Omental fat pad (tissue), 4 donors: ENCODE results near the gene METTL25B. TPM values are rescaled to one million over a fixed set of nuclear protein-coding genes. Genes with fewer than 3 reads are reported as not detected.
"Not testable (repeated sequence)": the region's sequence is repeated elsewhere in the genome, so short reads cannot be mapped to it uniquely, and the experiment has no call there.

Source experiments
- ATAC-seq: fragments of 150-250 bp; one replicate; pipeline ENCODE4 v1.9.1; 2016; ENCODE audit warnings: mild to moderate bottlenecking, moderate library complexity; ENCODE audit not compliant: low FRiP score
- DNase-seq: peaks from one replicate; pipeline ENCODE4 v3.0.0-alpha.2; 2019; ENCODE audit warnings: low spot score
- CTCF ChIP-seq, 3 donors: fragments of 450-650 bp; IDR thresholded peaks; one replicate each; pipeline ENCODE4 v1.5.1; 2016 to 2017; ENCODE audit warnings: antibody characterized with exemption in 3 of 3, mild to moderate bottlenecking in 3 of 3, moderate library complexity in 2 of 3
- total RNA-seq, 4 donors: library from RNA; depleted of rRNA; stranded (reverse); fragments of >200 nt; gene quantifications; one replicate each; pipeline ENCODE4 v1.1.0, GENCODE V29; 2016

METTL25B gene
- total RNA-seq, 4 donors from 2014 or later: 12.1 to 25.4 (median 18.8) TPM

GRCh38 chr1:156752843-156753482, 24.7 kb downstream of the METTL25B start:
- no peak for TF ChIP-seq CTCF (IDR thresholded peaks at IDR 0.05)
- DNase-seq (no peak), ATAC-seq (no peak)

GRCh38 chr1:156754219-156754618, 25.9 kb downstream of the METTL25B start:
- DNase-seq (no peak), ATAC-seq (no peak)
- no peak for TF ChIP-seq CTCF (IDR thresholded peaks at IDR 0.05)

DNA sequence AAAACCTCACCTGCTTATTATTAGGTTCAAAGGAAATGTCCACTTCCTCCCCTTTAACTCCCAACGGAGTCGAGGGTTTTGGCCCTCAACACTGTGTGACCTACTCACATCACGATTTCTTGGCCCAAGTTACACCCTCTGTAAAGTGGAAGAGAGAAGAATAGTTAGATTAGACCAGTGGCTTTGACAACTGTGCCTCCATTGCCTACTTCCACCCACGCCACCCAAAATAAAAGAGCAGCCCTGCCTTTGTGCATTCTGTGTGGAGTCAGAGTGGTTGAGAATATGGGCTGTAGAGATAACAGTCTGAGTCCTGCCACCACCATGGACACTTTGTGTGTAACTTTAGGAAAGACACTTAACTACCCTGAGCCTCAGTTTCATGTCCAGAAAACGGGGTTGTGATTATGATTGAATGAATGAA, 27.3 kb downstream of the METTL25B start:
- no peak for TF ChIP-seq CTCF (IDR thresholded peaks at IDR 0.05)

DNA sequence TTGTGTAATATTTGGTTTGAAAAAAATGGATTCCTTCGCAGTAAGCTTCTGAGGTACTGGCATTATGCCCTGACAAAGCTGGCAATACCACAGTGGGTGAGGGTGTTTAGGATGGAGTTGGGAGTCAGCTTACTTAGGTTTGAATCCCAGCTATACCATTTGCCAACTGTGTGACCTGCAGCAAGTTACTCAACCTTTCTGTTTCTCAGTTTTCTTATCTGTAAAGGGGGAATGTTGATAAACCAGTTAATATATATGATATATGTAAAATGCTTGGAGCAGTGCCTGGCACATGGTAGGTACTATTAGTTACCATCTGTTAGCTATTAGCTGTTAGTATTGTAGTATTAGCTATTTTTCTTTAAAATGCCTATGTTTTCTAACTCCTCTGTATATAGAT, 28.1 kb downstream of the METTL25B start:
- TF ChIP-seq CTCF (IDR thresholded peaks at IDR 0.05): no peak
- ATAC-seq: no peak

More for the DNA sequence above, 27.3 kb downstream of the METTL25B start:
- DNase-seq (no peak), ATAC-seq (no peak)

GRCh38 chr1:156757572-156758253, 29.4 kb downstream of the METTL25B start:
- not testable (repeated sequence) for DNase-seq, ATAC-seq

More for the DNA sequence above, 28.1 kb downstream of the METTL25B start:
- no peak for DNase-seq

DNA sequence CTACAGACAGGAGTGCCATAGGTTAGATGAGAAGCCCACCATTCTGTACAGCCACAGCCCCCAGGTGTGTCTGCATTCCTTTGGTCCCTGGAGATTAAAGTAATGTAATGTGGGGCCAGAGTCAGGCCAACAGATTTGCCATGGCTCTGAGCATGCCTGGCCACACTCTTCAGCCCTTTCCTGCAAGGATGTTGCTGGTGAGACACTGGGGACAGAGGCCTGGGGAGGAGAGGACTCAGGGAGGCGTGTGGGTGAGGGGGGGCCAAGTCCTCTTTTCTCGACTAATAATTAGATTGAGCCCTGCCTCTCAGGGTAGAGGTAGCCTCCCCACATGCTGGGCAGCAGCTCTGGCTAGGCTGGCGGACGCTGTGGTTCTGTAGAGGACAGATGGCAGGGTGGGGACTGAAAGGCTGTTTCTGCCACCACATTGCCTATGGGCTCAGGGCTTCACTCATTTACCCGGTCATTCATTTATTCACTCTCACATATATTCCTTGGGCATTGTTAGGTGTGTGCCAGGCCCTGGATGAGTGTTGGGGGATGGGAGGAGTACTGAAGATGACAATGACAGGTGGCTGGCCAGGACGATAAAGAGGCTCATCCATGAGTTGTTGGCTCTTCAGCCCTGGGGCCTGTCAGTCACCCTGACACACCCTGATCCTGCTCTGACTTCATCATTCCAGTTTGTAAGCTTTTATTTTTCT, 32.0 kb downstream of the METTL25B start:
- ATAC-seq (no peak), DNase-seq (no peak)
- TF ChIP-seq CTCF (IDR thresholded peaks at IDR 0.05): no peak

DNA sequence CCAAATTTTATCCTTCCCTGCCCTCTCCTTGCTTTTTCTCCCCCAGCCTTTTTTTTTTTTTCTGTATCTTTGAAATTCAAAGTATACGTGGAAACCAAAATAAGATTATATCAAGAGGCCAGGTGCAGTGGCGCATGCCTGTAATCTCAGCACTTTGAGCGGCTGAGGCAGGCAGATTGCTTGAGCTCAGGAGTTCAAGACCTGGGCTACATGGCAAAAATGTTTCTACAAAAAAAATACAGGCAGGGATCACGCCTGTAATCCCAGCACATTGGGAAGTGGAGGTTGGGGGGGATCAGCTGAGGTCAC, 32.5 kb downstream of the METTL25B start:
- ATAC-seq (no peak), DNase-seq (no peak)
- TF ChIP-seq CTCF (IDR thresholded peaks at IDR 0.05): no peak

DNA sequence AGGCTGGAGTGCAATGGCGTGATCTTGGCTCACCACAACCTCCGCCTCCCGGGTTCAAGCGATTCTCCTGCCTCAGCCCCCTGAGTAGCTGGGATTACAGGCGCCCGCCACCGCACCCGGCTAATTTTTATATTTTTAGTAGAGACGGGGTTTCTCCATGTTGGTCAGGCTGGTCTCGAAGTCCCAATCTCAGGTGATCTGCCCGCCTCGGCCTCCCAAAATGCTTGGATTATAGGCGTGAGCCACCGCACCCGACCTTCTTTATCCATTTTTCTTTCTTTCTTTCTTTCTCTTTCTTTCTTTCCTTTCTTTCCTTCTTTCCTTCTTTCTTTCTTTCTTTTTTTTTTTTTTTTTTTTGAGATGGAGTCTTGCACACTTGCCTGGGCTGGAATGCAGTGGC, 36.9 kb downstream of the METTL25B start:
- ATAC-seq, DNase-seq: not testable (repeated sequence)
